H1 (cell line): Measurements from ENCODE around the gene BABAM2. TPM values are rescaled to one million over a fixed set of nuclear protein-coding genes. Genes with fewer than 3 reads are reported as not detected.

Source experiments
- CTCF ChIA-PET: fragments of 300-600 bp; sonication (Branson Sonifier 250); formaldehyde crosslinking; loops from one replicate; lab custom pipeline; 2021; ENCODE audit not compliant: partially characterized antibody; lab: Charles Lee
- POLR2A ChIA-PET: fragments of 300-600 bp; sonication (Branson Sonifier 250); formaldehyde crosslinking; loops from one replicate; lab custom pipeline; 2021; ENCODE audit warnings: inconsistent platforms; ENCODE audit not compliant: partially characterized antibody; lab: Charles Lee
- DNase-seq, 2 experiments: peaks; one replicate each; pipeline versions ENCODE4 v3.0.0 to v3.0.0-alpha.2; 2010 to 2022; ENCODE audit warnings: low spot score in 2 of 2, low read depth in 1 of 2, mixed read lengths in 1 of 2
- FAIRE-seq: peaks from 2 replicates; lab custom pipeline; 2011; peaks lifted over from hg19 to GRCh38; lab: Jason Lieb, UNC
- H2AFZ ChIP-seq: 2 replicates; pipeline ENCODE4 v1.8.1; 2012; ENCODE audit warnings: low read length, inconsistent platforms
- H2AK5ac ChIP-seq: 2 replicates; pipeline ENCODE4 v1.6.1; 2013; ENCODE audit warnings: low read depth, low read length
- H2BK120ac ChIP-seq: replicated peaks from 2 replicates; pipeline ENCODE3; 2013; ENCODE audit warnings: low read depth, low read length, inconsistent platforms
- H2BK12ac ChIP-seq: 2 replicates; pipeline ENCODE4 v1.6.1; 2013; ENCODE audit warnings: low read depth, low read length
- H2BK15ac ChIP-seq: 2 replicates; pipeline ENCODE4 v1.6.1; 2013; ENCODE audit warnings: low read length
- H2BK20ac ChIP-seq: 2 replicates; pipeline ENCODE4 v1.6.1; 2013; ENCODE audit warnings: low read length
- H2BK5ac ChIP-seq: 2 replicates; pipeline ENCODE4 v1.6.1; 2013; ENCODE audit warnings: low read depth, low read length
- H3K14ac ChIP-seq: 2 replicates; pipeline ENCODE4 v1.6.1; 2013; ENCODE audit warnings: inconsistent platforms; ENCODE audit not compliant: insufficient read length
- H3K18ac ChIP-seq: 2 replicates; pipeline ENCODE4 v1.6.1; 2013; ENCODE audit warnings: low read length; ENCODE audit errors: extremely low read depth
- H3K23ac ChIP-seq: 2 replicates; pipeline ENCODE4 v1.6.1; 2013; ENCODE audit warnings: inconsistent platforms; ENCODE audit not compliant: insufficient read length
- H3K23me2 ChIP-seq: 2 replicates; pipeline ENCODE4 v1.6.1; 2013; ENCODE audit warnings: low read depth, low read length
- H3K27ac ChIP-seq: 2 replicates; pipeline ENCODE4 v1.6.1; 2011; ENCODE audit warnings: low read depth, low read length, inconsistent platforms
- H3K27me3 ChIP-seq, 4 experiments: replicated peaks in 1 of 4; 1 replicate in 1 of 4; 2 replicates in 3 of 4; pipeline versions ENCODE4 v1.6.1 to v1.8.1; 2011 to 2013; ENCODE audit warnings: low read length in 3 of 4, mild to moderate bottlenecking in 3 of 4, inconsistent platforms in 2 of 4, mixed read lengths in 2 of 4, moderate library complexity in 1 of 4; ENCODE audit not compliant: control insufficient read depth in 3 of 4, insufficient read depth in 3 of 4; ENCODE audit errors: extremely low read depth in 1 of 4
- H3K36me3 ChIP-seq, 4 experiments: 2 replicates each; pipeline versions ENCODE4 v1.6.1 to v1.8.1; 2011 to 2013; ENCODE audit warnings: mild to moderate bottlenecking in 4 of 4, low read length in 3 of 4, moderate library complexity in 2 of 4, control low read depth in 1 of 4, inconsistent platforms in 1 of 4; ENCODE audit not compliant: insufficient read depth in 4 of 4, control insufficient read depth in 2 of 4
- H3K4ac ChIP-seq: replicated peaks from 2 replicates; pipeline ENCODE3; 2013; ENCODE audit warnings: low read length, low read depth, mixed read lengths, inconsistent platforms; ENCODE audit not compliant: insufficient read length
- H3K4me1 ChIP-seq, 4 experiments: replicated peaks in 1 of 4; 1 replicate in 1 of 4; 2 replicates in 3 of 4; pipeline versions ENCODE4 v1.6.1 to v1.8.1; 2011 to 2013; ENCODE audit warnings: low read length in 3 of 4, inconsistent platforms in 2 of 4, mixed read lengths in 1 of 4; ENCODE audit not compliant: insufficient read depth in 4 of 4, control insufficient read depth in 3 of 4
- H3K4me2 ChIP-seq, 2 experiments: 2 replicates each; pipeline versions ENCODE4 v1.6.1 to v1.8.1; 2011 to 2013; ENCODE audit warnings: low read depth in 2 of 2, low read length in 2 of 2, control low read depth in 1 of 2, inconsistent platforms in 1 of 2, mild to moderate bottlenecking in 1 of 2; ENCODE audit not compliant: insufficient read depth in 1 of 2
- H3K4me3 ChIP-seq, 4 experiments: fragments of 200-600, 300-600 bp in 1 of 4; sonication (generic), shearing (Covaris generic), sonication (Bioruptor Twin) in 1 of 4; 2 replicates each; pipeline versions ENCODE4 v1.5.1 to v1.8.1; 2011 to 2016; ENCODE audit warnings: low read length in 4 of 4, low read depth in 3 of 4, control low read depth in 2 of 4, inconsistent platforms in 2 of 4, mild to moderate bottlenecking in 2 of 4, mixed read lengths in 1 of 4, moderate library complexity in 1 of 4; ENCODE audit not compliant: insufficient read depth in 2 of 4; ENCODE audit errors: extremely low read depth in 1 of 4
- H3K56ac ChIP-seq: replicated peaks from 2 replicates; pipeline ENCODE3; 2013; ENCODE audit warnings: low read depth, mild to moderate bottlenecking, mixed read lengths, low read length, inconsistent platforms; ENCODE audit not compliant: insufficient read length
- H3K79me1 ChIP-seq: 2 replicates; pipeline ENCODE4 v1.6.1; 2013; ENCODE audit warnings: low read depth, low read length, control low read depth
- H3K79me2 ChIP-seq, 2 experiments: 2 replicates each; pipeline versions ENCODE4 v1.6.1 to v1.8.1; 2012 to 2013; ENCODE audit warnings: low read length in 2 of 2, mild to moderate bottlenecking in 2 of 2, inconsistent platforms in 1 of 2; ENCODE audit not compliant: insufficient read depth in 2 of 2, control insufficient read depth in 1 of 2
- H3K9ac ChIP-seq, 4 experiments: replicated peaks in 1 of 4; 1 replicate in 1 of 4; 2 replicates in 3 of 4; pipeline versions ENCODE4 v1.6.1 to v1.8.1; 2011 to 2013; ENCODE audit warnings: low read depth in 3 of 4, low read length in 3 of 4, control low read depth in 2 of 4, mild to moderate bottlenecking in 2 of 4, moderate library complexity in 2 of 4, inconsistent platforms in 1 of 4; ENCODE audit errors: extremely low read depth in 1 of 4
- H3K9me3 ChIP-seq, 2 experiments: 2 replicates each; pipeline versions ENCODE4 v1.6.1 to v1.8.1; 2012 to 2013; ENCODE audit warnings: mild to moderate bottlenecking in 2 of 2, moderate library complexity in 2 of 2, control low read depth in 1 of 2, inconsistent platforms in 1 of 2, low read depth in 1 of 2, low read length in 1 of 2, mixed read lengths in 1 of 2; ENCODE audit not compliant: insufficient read depth in 2 of 2
- H4K20me1 ChIP-seq, 2 experiments: replicated peaks in 1 of 2; 2 replicates each; pipeline versions ENCODE3 to v1.8.1; 2011 to 2013; ENCODE audit warnings: inconsistent platforms in 2 of 2, low read length in 2 of 2, mild to moderate bottlenecking in 1 of 2; ENCODE audit not compliant: insufficient read depth in 2 of 2, control insufficient read depth in 1 of 2
- H4K5ac ChIP-seq: 2 replicates; pipeline ENCODE4 v1.6.1; 2013; ENCODE audit warnings: low read length, low read depth, mixed read lengths, inconsistent platforms; ENCODE audit not compliant: insufficient read length
- H4K8ac ChIP-seq: 2 replicates; pipeline ENCODE4 v1.8.0; 2013; ENCODE audit warnings: mild to moderate bottlenecking, moderate library complexity, low read length, inconsistent platforms; ENCODE audit not compliant: insufficient read depth; ENCODE audit errors: extremely low read depth
- H4K91ac ChIP-seq: replicated peaks from 2 replicates; pipeline ENCODE3; 2013; ENCODE audit warnings: low read length, mixed read lengths, inconsistent platforms; ENCODE audit not compliant: insufficient read length
- CHD2 ChIP-seq: IDR thresholded peaks from 2 replicates; pipeline ENCODE4 v1.6.1; 2012; ENCODE audit warnings: low read length, improper control_type of control experiment
- CTBP2 ChIP-seq: IDR thresholded peaks from 2 replicates; pipeline ENCODE4 v1.7.0; 2011; ENCODE audit warnings: borderline replicate concordance, mild to moderate bottlenecking, moderate library complexity, mixed read lengths, low read length; ENCODE audit not compliant: insufficient read depth, insufficient read length
- EZH2 ChIP-seq: fragments of 200-600 bp; sonication (generic); IDR thresholded peaks from 2 replicates; pipeline ENCODE4 v1.7.1; 2012; ENCODE audit warnings: low read depth, mild to moderate bottlenecking, moderate library complexity, low read length, inconsistent platforms; ENCODE audit not compliant: severe bottlenecking
- SP1 ChIP-seq: IDR thresholded peaks from 2 replicates; pipeline ENCODE4 v1.6.1; 2011; ENCODE audit warnings: low read depth, low read length
- SUZ12 ChIP-seq: fragments of 200-600 bp; sonication (generic); IDR thresholded peaks from 2 replicates; pipeline ENCODE4 v1.6.1; 2012; ENCODE audit warnings: mild to moderate bottlenecking, inconsistent platforms, low read length, moderate library complexity, mixed read lengths
- WGBS, 2 experiments: shearing (Covaris generic) in 1 of 2; methylation state at CpG; one replicate each; pipeline versions ENCODE4 v1.1.6 to v1.1.7; 2013 to 2015; ENCODE audit warnings: low lambda C conversion rate in 2 of 2, mixed read lengths in 2 of 2, inconsistent platforms in 1 of 2, low coverage in 1 of 2, missing lambda C conversion rate in 1 of 2; ENCODE audit not compliant: insufficient replicate concordance in 2 of 2, insufficient coverage in 1 of 2, insufficient read length in 1 of 2; ENCODE audit errors: extremely low coverage in 1 of 2, missing lambda C conversion rate in 1 of 2; 5-methylcytosine and 5-hydroxymethylcytosine counted together
- polyA plus RNA-seq, 7 experiments: library from polyadenylated mRNA; depleted of rRNA in 3 of 7; stranded (reverse) in 5 of 7; unstranded in 2 of 7; fragments of >200 nt in 5 of 7; fragments of 200-250 nt in 2 of 7; gene quantifications; 1 replicate in 5 of 7; 2 replicates in 1 of 7; 4 replicates in 1 of 7; pipeline versions ENCODE4 v1.2.1 to v1.2.3, GENCODE V29; 2011 to 2013; ENCODE audit warnings: missing spikeins in 2 of 7, mixed read lengths in 2 of 7
- total RNA-seq: library from RNA; stranded (reverse); fragmentation: NEBNext Ultra II Directional; extraction: Animal tissue kit (Norgen Biotek cat#: 25700); gene quantifications from 2 replicates; pipeline ENCODE4 v1.2.1, GENCODE V29; 2021
- TF ChIP-seq, protein P1 (sequence below): IDR thresholded peaks from 2 replicates; pipeline ENCODE4 v1.6.1; 2012; ENCODE audit warnings: inconsistent platforms
- TF ChIP-seq, protein P2 (sequence below): IDR thresholded peaks from 2 replicates; pipeline ENCODE4 v1.6.1; 2011; ENCODE audit warnings: low read length, improper control_type of control experiment

Gene BABAM2
- total and polyA plus RNA-seq, 2 of the 8 experiments (the other 6 are each of a cell fraction or from before 2014, with no cell fraction given): 15.8 to 20.9 TPM

DNA sequence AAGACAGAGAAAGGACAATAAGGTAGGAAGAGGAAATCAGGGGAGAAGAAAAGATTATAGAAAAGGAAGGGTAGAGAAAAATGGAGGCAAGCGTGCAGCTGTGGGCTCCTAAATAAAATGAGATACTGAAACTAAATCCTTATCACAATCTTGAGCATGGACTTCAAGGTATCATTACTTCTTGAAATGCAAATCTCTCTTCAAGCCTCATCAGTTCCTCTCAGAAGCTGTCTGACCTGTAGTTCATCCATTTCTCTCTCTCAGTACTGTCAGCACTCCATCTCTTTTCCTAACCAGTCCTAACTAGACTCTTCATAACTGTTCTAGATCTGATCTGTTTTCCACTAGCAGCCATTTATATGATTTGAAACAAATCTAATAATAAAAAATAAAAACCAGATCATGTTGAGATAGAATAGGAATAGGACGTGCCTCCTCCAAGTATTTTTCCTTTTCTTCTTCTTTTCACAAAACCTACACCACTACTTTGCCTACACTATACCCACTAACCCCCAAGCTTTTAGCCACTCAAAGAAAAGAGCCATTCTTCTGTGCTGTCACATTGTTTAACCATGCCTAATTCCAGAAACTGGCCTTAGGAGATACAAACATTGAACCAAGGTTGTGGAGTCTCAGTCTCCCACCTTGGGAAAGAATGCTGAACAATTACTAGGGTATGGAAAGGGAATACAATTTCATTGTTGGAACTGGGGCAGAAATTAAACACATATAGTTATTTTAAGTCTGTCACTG is 21.1 kb downstream of the BABAM2 start:
- Histone ChIP-seq H4K8ac (no peak overlapping the region), H3K23me2 (no peaks in the 10 kb centered on the region), H3K4me1 (0 out of 7 replicates have a peak, but pooled peaks cover 0 to 1% (median 0%) of the 10 kb centered on the region in 4 experiments), H3K36me3 (no peaks in the 10 kb centered on the region), H3K27me3 (no peaks in the 10 kb centered on the region), H2BK20ac (no peak overlapping the region), H3K4me2 (no peak overlapping the region), H3K23ac (no peak overlapping the region), H2AK5ac (no peak overlapping the region), H4K91ac (no peak overlapping the region), H3K9me3 (no peaks in the 10 kb centered on the region), H3K56ac (no peak overlapping the region), H4K5ac (no peak overlapping the region), H2BK5ac (no peak overlapping the region), H3K4ac (no peak overlapping the region), H4K20me1 (no peaks in the 10 kb centered on the region), H3K27ac (no peak overlapping the region), H2AFZ (no peak overlapping the region), H3K79me2 (no peaks in the 10 kb centered on the region), H2BK15ac (no peak overlapping the region), H2BK120ac (no peak overlapping the region), H3K4me3 (no peak overlapping the region), H3K18ac (no peak overlapping the region), H3K14ac (no peak overlapping the region), H3K79me1 (no peaks in the 10 kb centered on the region), H3K9ac (no peak overlapping the region), H2BK12ac (no peak overlapping the region)
- ChIA-PET POLR2A (no interaction called here), CTCF (no interaction called here)
- FAIRE-seq (no peak), DNase-seq (no peak)
- TF ChIP-seq, protein P1, sequence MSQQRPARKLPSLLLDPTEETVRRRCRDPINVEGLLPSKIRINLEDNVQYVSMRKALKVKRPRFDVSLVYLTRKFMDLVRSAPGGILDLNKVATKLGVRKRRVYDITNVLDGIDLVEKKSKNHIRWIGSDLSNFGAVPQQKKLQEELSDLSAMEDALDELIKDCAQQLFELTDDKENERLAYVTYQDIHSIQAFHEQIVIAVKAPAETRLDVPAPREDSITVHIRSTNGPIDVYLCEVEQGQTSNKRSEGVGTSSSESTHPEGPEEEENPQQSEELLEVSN: no peak
- TF ChIP-seq, protein P2, sequence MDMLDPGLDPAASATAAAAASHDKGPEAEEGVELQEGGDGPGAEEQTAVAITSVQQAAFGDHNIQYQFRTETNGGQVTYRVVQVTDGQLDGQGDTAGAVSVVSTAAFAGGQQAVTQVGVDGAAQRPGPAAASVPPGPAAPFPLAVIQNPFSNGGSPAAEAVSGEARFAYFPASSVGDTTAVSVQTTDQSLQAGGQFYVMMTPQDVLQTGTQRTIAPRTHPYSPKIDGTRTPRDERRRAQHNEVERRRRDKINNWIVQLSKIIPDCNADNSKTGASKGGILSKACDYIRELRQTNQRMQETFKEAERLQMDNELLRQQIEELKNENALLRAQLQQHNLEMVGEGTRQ: no peak
- TF ChIP-seq SUZ12 (no peak), SP1 (no peak), CHD2 (no peak), CTBP2 (no peak), EZH2 (no peak)
- 86% methylated on average over 2 of the region's 2 CpGs; no CpG with 5 or more reads in 1 of the 2 experiments for WGBS, 2 experiments
